Keratinocyte (primary cell): Measurements from ENCODE around the gene VIPR2. TPM values are rescaled to one million over a fixed set of nuclear protein-coding genes. Genes with fewer than 3 reads are reported as not detected.

Experiments
- DNase-seq: peaks from one replicate; pipeline ENCODE4 v3.0.0-alpha.2; 2011; ENCODE audit warnings: low read depth, missing footprints, low spot score
- FAIRE-seq: peaks from 2 replicates; lab custom pipeline; 2011; peaks lifted over from hg19 to GRCh38; lab: Jason Lieb, UNC
- H2AFZ ChIP-seq: 2 replicates; pipeline ENCODE4 v1.6.0; 2012; ENCODE audit warnings: low read length, control low read depth, inconsistent platforms; ENCODE audit not compliant: control insufficient read depth
- H3K27ac ChIP-seq: 2 replicates; pipeline ENCODE4 v1.5.1; 2011; ENCODE audit warnings: low read length; ENCODE audit not compliant: control insufficient read depth, insufficient read depth
- H3K27me3 ChIP-seq: 3 replicates; pipeline ENCODE4 v1.6.0; 2011; ENCODE audit warnings: low read length; ENCODE audit not compliant: control insufficient read depth, insufficient read depth; ENCODE audit errors: extremely low read depth
- H3K36me3 ChIP-seq, 2 experiments: 2 replicates in 1 of 2; 3 replicates in 1 of 2; pipeline ENCODE4 v1.5.1; 2011; ENCODE audit warnings: low read length in 2 of 2, mild to moderate bottlenecking in 1 of 2; ENCODE audit not compliant: control insufficient read depth in 2 of 2, insufficient read depth in 2 of 2; ENCODE audit errors: extremely low read depth in 1 of 2
- H3K4me1 ChIP-seq: 3 replicates; pipeline ENCODE4 v1.5.1; 2011; ENCODE audit warnings: low read length; ENCODE audit not compliant: control insufficient read depth, insufficient read depth; ENCODE audit errors: extremely low read depth
- H3K4me2 ChIP-seq: 3 replicates; pipeline ENCODE4 v1.6.0; 2011; ENCODE audit warnings: low read depth, low read length; ENCODE audit not compliant: control insufficient read depth, insufficient read depth; ENCODE audit errors: extremely low read depth
- H3K4me3 ChIP-seq, 3 experiments: fragments of 200-600 bp in 1 of 3; sonication (generic) in 1 of 3; 2 replicates in 2 of 3; 3 replicates in 1 of 3; pipeline ENCODE4 v1.5.1; 2011 to 2016; ENCODE audit warnings: low read length in 3 of 3, mild to moderate bottlenecking in 3 of 3, control low read depth in 2 of 3, inconsistent platforms in 1 of 3, low read depth in 1 of 3, mixed read lengths in 1 of 3, mixed run types in 1 of 3, moderate library complexity in 1 of 3; ENCODE audit not compliant: control insufficient read depth in 2 of 3, insufficient read depth in 2 of 3; ENCODE audit errors: extremely low read depth in 1 of 3
- H3K79me2 ChIP-seq: 2 replicates; pipeline ENCODE4 v1.6.0; 2012; ENCODE audit warnings: low read length; ENCODE audit not compliant: control insufficient read depth, insufficient read depth
- H3K9ac ChIP-seq: 3 replicates; pipeline ENCODE4 v1.6.0; 2011; ENCODE audit warnings: low read length; ENCODE audit not compliant: control insufficient read depth, insufficient read depth; ENCODE audit errors: extremely low read depth
- H3K9me1 ChIP-seq: 3 replicates; pipeline ENCODE4 v1.6.0; 2011; ENCODE audit warnings: low read length; ENCODE audit not compliant: control insufficient read depth, insufficient read depth; ENCODE audit errors: extremely low read depth
- H3K9me3 ChIP-seq: 2 replicates; pipeline ENCODE4 v1.5.1; 2012; ENCODE audit warnings: low read depth, low read length; ENCODE audit not compliant: control insufficient read depth
- H4K20me1 ChIP-seq: 3 replicates; pipeline ENCODE4 v1.6.0; 2011; ENCODE audit warnings: low read length; ENCODE audit not compliant: control insufficient read depth, insufficient read depth; ENCODE audit errors: extremely low read depth
- EZH2 ChIP-seq: IDR thresholded peaks from one replicate; pipeline ENCODE4 v1.6.1; 2012; ENCODE audit warnings: inconsistent platforms, mild to moderate bottlenecking, low read length, moderate library complexity
- dilution Hi-C: fragments of 300-500 bp; cut with MboI; formaldehyde crosslinking; loops from one replicate; pipeline ENCODE4 v1.7.0; 2020; ENCODE audit warnings: low sequenced_read_pairs; ENCODE audit not compliant: extremely low pct_ligation_motif_present
- polyA plus RNA-seq, 5 experiments: library from polyadenylated mRNA; depleted of rRNA in 3 of 5; stranded (reverse) in 3 of 5; stranded (forward) in 1 of 5; unstranded in 1 of 5; fragments of >200 nt; gene quantifications; 1 replicate in 1 of 5; 2 replicates in 3 of 5; 3 replicates in 1 of 5; pipeline versions ENCODE4 v1.2.1 to v1.2.3, GENCODE V29; 2011 to 2012; ENCODE audit warnings: missing spikeins in 2 of 5, low read depth in 1 of 5, low replicate concordance in 1 of 5
- TF ChIP-seq, protein P1 (sequence below), 3 experiments: IDR thresholded peaks in 1 of 3; conservative IDR thresholded peaks in 1 of 3; optimal IDR thresholded peaks in 1 of 3; 2 replicates in 2 of 3; 3 replicates in 1 of 3; pipeline versions ENCODE3 to v1.5.1; 2011; ENCODE audit warnings: low read length in 3 of 3, mild to moderate bottlenecking in 3 of 3, moderate library complexity in 2 of 3, control low read depth in 1 of 3, inconsistent platforms in 1 of 3; ENCODE audit not compliant: insufficient read depth in 2 of 3; ENCODE audit errors: extremely low read depth in 1 of 3

Gene VIPR2
- polyA plus RNA-seq, 1 donor (not counting 4 experiments of a cell fraction or from before 2014, with no cell fraction given) = not detected

DNA sequence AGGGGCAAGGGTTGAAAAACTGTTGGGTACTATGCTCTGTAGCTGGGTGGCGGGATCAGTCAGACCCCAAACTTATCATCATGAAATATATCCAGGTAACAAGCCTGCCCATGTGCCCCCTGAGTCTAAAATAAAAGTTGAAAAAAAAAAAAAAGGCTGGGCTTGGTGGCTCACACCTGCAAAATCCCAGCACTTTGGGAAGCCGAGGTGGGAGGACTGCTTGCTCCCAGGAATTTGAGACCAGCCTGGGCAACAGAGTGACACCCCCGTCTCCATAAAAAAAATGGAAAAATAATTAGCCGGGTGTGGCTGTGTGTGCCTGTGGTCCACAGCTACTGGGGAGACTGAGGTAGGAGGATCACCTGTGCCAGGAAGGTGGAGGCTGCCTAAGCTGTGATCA is 83.5 kb downstream of the VIPR2 start:
- H3K27me3 ChIP-seq = no peaks in the 10 kb centered on the region
- H3K4me2 ChIP-seq = no peak overlapping the region
- H3K4me3 ChIP-seq = no peak overlapping the region
- H3K27ac ChIP-seq = no peak overlapping the region
- no peaks in the 10 kb centered on the region for H4K20me1 ChIP-seq
- no peak overlapping the region for H3K9ac ChIP-seq
- H3K4me1 ChIP-seq = no peaks in the 10 kb centered on the region
- H3K9me3 ChIP-seq = peaks cover 5% of the 10 kb centered on the region
- no peak overlapping the region for H2AFZ ChIP-seq
- TF ChIP-seq, protein P1, sequence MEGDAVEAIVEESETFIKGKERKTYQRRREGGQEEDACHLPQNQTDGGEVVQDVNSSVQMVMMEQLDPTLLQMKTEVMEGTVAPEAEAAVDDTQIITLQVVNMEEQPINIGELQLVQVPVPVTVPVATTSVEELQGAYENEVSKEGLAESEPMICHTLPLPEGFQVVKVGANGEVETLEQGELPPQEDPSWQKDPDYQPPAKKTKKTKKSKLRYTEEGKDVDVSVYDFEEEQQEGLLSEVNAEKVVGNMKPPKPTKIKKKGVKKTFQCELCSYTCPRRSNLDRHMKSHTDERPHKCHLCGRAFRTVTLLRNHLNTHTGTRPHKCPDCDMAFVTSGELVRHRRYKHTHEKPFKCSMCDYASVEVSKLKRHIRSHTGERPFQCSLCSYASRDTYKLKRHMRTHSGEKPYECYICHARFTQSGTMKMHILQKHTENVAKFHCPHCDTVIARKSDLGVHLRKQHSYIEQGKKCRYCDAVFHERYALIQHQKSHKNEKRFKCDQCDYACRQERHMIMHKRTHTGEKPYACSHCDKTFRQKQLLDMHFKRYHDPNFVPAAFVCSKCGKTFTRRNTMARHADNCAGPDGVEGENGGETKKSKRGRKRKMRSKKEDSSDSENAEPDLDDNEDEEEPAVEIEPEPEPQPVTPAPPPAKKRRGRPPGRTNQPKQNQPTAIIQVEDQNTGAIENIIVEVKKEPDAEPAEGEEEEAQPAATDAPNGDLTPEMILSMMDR (optimal IDR thresholded peaks at IDR 0.05 in 1 of 3, IDR thresholded peaks at IDR 0.05 in 1 of 3, conservative IDR thresholded peaks at IDR 0.05 in 1 of 3; ENCODE audit: extremely low read depth in 1 of 3, insufficient read depth in 2 of 3, low read length in 3 of 3) = no peak
- TF ChIP-seq EZH2 = no peak
- dilution Hi-C loops = no loop called here
- no peaks in the 10 kb centered on the region for H3K36me3 ChIP-seq
- no peaks in the 10 kb centered on the region for H3K79me2 ChIP-seq
- DNase-seq (no peak), FAIRE-seq (no peak)
- H3K9me1 ChIP-seq = no peaks in the 10 kb centered on the region

GRCh38 chr7:159060440-159060839 is 84.2 kb downstream of the VIPR2 start:
- H3K4me1 ChIP-seq = no peaks in the 10 kb centered on the region

More at GRCh38 chr7:159060440-159060839, 84.2 kb downstream of the VIPR2 start:
- Histone ChIP-seq H4K20me1 (no peaks in the 10 kb centered on the region), H3K9me3 (peaks cover 1% of the 10 kb centered on the region), H3K9ac (no peak overlapping the region), H3K4me3 (no peak overlapping the region), H3K4me2 (no peak overlapping the region), H3K27ac (no peak overlapping the region), H2AFZ (no peak overlapping the region), H3K36me3 (no peaks in the 10 kb centered on the region), H3K79me2 (no peaks in the 10 kb centered on the region), H3K9me1 (no peaks in the 10 kb centered on the region), H3K27me3 (no peaks in the 10 kb centered on the region)
- FAIRE-seq (no peak), DNase-seq (no peak)
- dilution Hi-C loops = no loop called here
- no peak for TF ChIP-seq EZH2
- TF ChIP-seq, protein P1 (optimal IDR thresholded peaks at IDR 0.05 in 1 of 3, IDR thresholded peaks at IDR 0.05 in 1 of 3, conservative IDR thresholded peaks at IDR 0.05 in 1 of 3; ENCODE audit: extremely low read depth in 1 of 3, insufficient read depth in 2 of 3, low read length in 3 of 3) = no peak
